Endothelial cell of umbilical vein (primary cell): Measurements from ENCODE around the gene HID1. TPM values are rescaled to one million over a fixed set of nuclear protein-coding genes. Genes with fewer than 3 reads are reported as not detected.

Experiments
- BruUV-seq: library from RNA; stranded (reverse); fragments of 400-500 nt; replicated peaks from 2 replicates; lab custom pipeline; 2021; lab: Mats Ljungman, UMichigan
- CTCF ChIA-PET: fragments of 300-600, 350-600 bp; sonication (Branson Sonifier 250); formaldehyde crosslinking; loops from one replicate; lab custom pipeline; 2021; ENCODE audit warnings: antibody characterized with exemption, inconsistent platforms; lab: Charles Lee
- POLR2A ChIA-PET: fragments of 300-600, 350-600 bp; sonication (Branson Sonifier 250); formaldehyde crosslinking; loops from one replicate; lab custom pipeline; 2021; ENCODE audit warnings: antibody characterized with exemption, inconsistent platforms; lab: Charles Lee
- DNase-seq: peaks from one replicate; pipeline ENCODE4 v3.0.0-alpha.2; 2011; ENCODE audit warnings: low read depth, low spot score
- FAIRE-seq: peaks from 2 replicates; lab custom pipeline; 2011; peaks lifted over from hg19 to GRCh38; lab: Jason Lieb, UNC
- H2AFZ ChIP-seq: 2 replicates; pipeline ENCODE4 v1.6.0; 2012; ENCODE audit warnings: low read depth, low read length, control low read depth, inconsistent platforms
- H3K27ac ChIP-seq: 2 replicates; pipeline ENCODE4 v1.5.1; 2011; ENCODE audit warnings: low read depth, mild to moderate bottlenecking, control low read depth, low read length, moderate library complexity; ENCODE audit not compliant: insufficient read depth
- H3K27me3 ChIP-seq, 2 experiments: 2 replicates each; pipeline versions ENCODE4 v1.6.0 to v1.6.1; 2011; ENCODE audit warnings: low read length in 2 of 2, mixed read lengths in 1 of 2; ENCODE audit not compliant: control insufficient read depth in 2 of 2, insufficient read depth in 2 of 2
- H3K36me3 ChIP-seq, 2 experiments: 2 replicates in 1 of 2; 3 replicates in 1 of 2; pipeline ENCODE4 v1.5.1; 2011; ENCODE audit warnings: low read length in 2 of 2, mild to moderate bottlenecking in 1 of 2, moderate library complexity in 1 of 2; ENCODE audit not compliant: control insufficient read depth in 2 of 2, insufficient read depth in 2 of 2; ENCODE audit errors: extremely low read depth in 1 of 2
- H3K4me1 ChIP-seq: 3 replicates; pipeline ENCODE4 v1.5.1; 2011; ENCODE audit warnings: mild to moderate bottlenecking, low read length; ENCODE audit not compliant: control insufficient read depth, insufficient read depth; ENCODE audit errors: extremely low read depth
- H3K4me2 ChIP-seq: 2 replicates; pipeline ENCODE4 v1.6.1; 2011; ENCODE audit warnings: low read length, control low read depth, mixed read lengths; ENCODE audit not compliant: insufficient read depth
- H3K4me3 ChIP-seq, 3 experiments: fragments of 200-600 bp in 1 of 3; sonication (generic), shearing (Covaris generic) in 1 of 3; replicated peaks in 1 of 3; 2 replicates each; pipeline ENCODE4 v1.5.1; 2011 to 2016; ENCODE audit warnings: control low read depth in 3 of 3, low read length in 3 of 3, mild to moderate bottlenecking in 2 of 3, inconsistent platforms in 1 of 3, low read depth in 1 of 3, moderate library complexity in 1 of 3; ENCODE audit not compliant: insufficient read depth in 1 of 3
- H3K79me2 ChIP-seq: 2 replicates; pipeline ENCODE4 v1.6.0; 2012; ENCODE audit warnings: low read length, inconsistent platforms; ENCODE audit not compliant: control insufficient read depth, insufficient read depth
- H3K9ac ChIP-seq: replicated peaks from 2 replicates; pipeline ENCODE3; 2011; ENCODE audit warnings: low read length, control low read depth; ENCODE audit not compliant: insufficient read depth; ENCODE audit errors: extremely low read depth
- H3K9me1 ChIP-seq: replicated peaks from 3 replicates; pipeline ENCODE4 v1.6.0; 2011; ENCODE audit warnings: mild to moderate bottlenecking, low read length; ENCODE audit not compliant: control insufficient read depth, insufficient read depth; ENCODE audit errors: extremely low read depth
- H3K9me3 ChIP-seq: replicated peaks from 2 replicates; pipeline ENCODE4 v1.5.1; 2012; ENCODE audit warnings: low read length, inconsistent platforms; ENCODE audit not compliant: control insufficient read depth, insufficient read depth
- H4K20me1 ChIP-seq: replicated peaks from 2 replicates; pipeline ENCODE3; 2011; ENCODE audit warnings: mild to moderate bottlenecking, low read length; ENCODE audit not compliant: control insufficient read depth, insufficient read depth; ENCODE audit errors: extremely low read depth
- EZH2 ChIP-seq: IDR thresholded peaks from 2 replicates; pipeline ENCODE4 v1.6.1; 2012; ENCODE audit warnings: borderline replicate concordance, low read depth, mild to moderate bottlenecking, moderate library complexity, low read length, inconsistent platforms; ENCODE audit not compliant: severe bottlenecking
- GATA2 ChIP-seq: IDR thresholded peaks from 2 replicates; pipeline ENCODE4 v1.7.0; 2011; ENCODE audit warnings: low read depth, mild to moderate bottlenecking, moderate library complexity, mixed read lengths, low read length; ENCODE audit not compliant: insufficient read length, insufficient read depth
- JUN ChIP-seq: IDR thresholded peaks from 2 replicates; pipeline ENCODE4 v1.6.1; 2011; ENCODE audit warnings: borderline replicate concordance, low read depth; ENCODE audit not compliant: insufficient read length, insufficient read depth
- POLR2A ChIP-seq: IDR thresholded peaks from 2 replicates; pipeline ENCODE4 v1.6.1; 2012; ENCODE audit warnings: low read depth, mild to moderate bottlenecking, control low read depth, low read length
- POLR2AphosphoS5 ChIP-seq: IDR thresholded peaks from 2 replicates; pipeline ENCODE4 v1.6.1; 2012; ENCODE audit warnings: low read depth, mild to moderate bottlenecking, control low read depth, low read length, moderate library complexity; ENCODE audit not compliant: insufficient read depth
- dilution Hi-C: fragments of 300-500 bp; cut with MboI; formaldehyde crosslinking; loops from one replicate; pipeline ENCODE4 v1.15.0; 2019; ENCODE audit warnings: low sequenced_read_pairs; ENCODE audit not compliant: extremely low pct_ligation_motif_present
- intact Hi-C: fragments of 100-400 bp; cut with micrococcal nuclease; formaldehyde crosslinking; loops from one replicate; pipeline ENCODE4 v1.10.0; 2022
- polyA plus RNA-seq, 4 experiments: library from polyadenylated mRNA; depleted of rRNA in 3 of 4; stranded (reverse) in 3 of 4; unstranded in 1 of 4; fragments of >200 nt; gene quantifications; 2 replicates each; pipeline versions ENCODE4 v1.2.1 to v1.2.3, GENCODE V29; 2011 to 2012; ENCODE audit warnings: missing spikeins in 1 of 4
- total RNA-seq: library from RNA; stranded (reverse); gene quantifications from 2 replicates; pipeline ENCODE4 v1.2.3, GENCODE V29; 2021

Gene HID1
- total and polyA plus RNA-seq, 2 donors (not counting 3 experiments of a cell fraction or from before 2014, with no cell fraction given) = 41.4 to 53.3 TPM

DNA sequence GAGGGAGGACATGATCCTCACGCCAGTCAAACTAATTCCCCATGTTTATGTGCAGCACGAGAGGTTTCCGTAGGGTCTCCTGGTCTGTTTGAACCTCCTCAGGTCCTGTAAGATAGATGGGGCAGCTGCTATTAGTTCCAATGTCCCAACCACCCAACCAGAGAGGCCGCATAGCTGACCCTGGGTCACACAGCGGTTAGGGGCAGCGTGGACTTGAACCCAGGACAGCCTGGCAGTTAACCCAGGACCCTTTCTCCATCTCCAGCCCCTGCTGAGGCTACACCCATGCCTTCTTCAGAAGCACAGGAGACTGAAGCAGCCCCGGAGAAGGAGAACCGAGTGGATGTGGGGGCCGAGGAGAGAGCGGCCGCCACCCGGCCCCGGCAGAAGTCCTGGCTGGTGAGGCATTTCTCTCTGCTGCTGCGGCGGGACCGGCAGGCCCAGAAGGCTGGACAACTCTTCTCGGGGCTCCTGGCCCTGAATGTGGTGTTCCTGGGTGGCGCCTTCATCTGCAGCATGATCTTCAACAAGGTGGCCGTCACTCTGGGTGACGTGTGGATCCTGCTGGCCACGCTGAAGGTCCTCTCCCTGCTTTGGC is 31.3 kb downstream of the HID1 start:
- no peaks in the 10 kb centered on the region for H3K36me3 ChIP-seq

DNA sequence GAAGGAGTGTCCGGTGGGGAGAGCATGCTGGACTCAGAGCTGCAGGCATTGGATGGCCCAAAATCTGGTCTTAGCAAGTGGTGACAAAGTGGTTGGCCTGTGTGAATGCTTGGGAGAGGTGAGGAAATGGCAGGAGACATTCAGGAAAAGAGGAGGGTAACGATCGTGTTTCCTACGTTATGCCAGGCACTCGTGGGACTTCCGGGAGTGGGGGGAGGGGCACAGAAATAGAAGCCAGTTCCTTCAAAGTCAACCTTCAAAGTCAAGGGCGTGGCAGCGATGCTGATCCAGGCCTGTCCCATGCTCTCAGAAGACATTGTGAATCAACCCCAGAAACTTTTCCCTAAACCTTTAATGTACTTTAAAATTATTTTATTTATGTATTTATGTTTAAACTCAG is 33.0 kb downstream of the HID1 start:
- Histone ChIP-seq H2AFZ (no peak overlapping the region), H3K27me3 (peaks cover 30 to 35% of the 10 kb centered on the region in 2 experiments), H3K4me2 (no peak overlapping the region), H3K9me3 (no peaks in the 10 kb centered on the region), H4K20me1 (no peaks in the 10 kb centered on the region), H3K27ac (no peak overlapping the region), H3K9me1 (no peaks in the 10 kb centered on the region), H3K36me3 (no peaks in the 10 kb centered on the region), H3K79me2 (no peaks in the 10 kb centered on the region), H3K4me3 (no peak overlapping the region), H3K4me1 (no peaks in the 10 kb centered on the region), H3K9ac (no peak overlapping the region)
- BruUV-seq = no TSS peak
- TF ChIP-seq EZH2 (no peak), POLR2AphosphoS5 (no peak), POLR2A (no peak)
- ChIA-PET POLR2A (no interaction called here), CTCF (interaction anchor here (1.3 to 1.7 kb wide), 2 partner anchors 15 to 22 kb away, joined by 4 read pairs; partner anchors contain the start of gene OTOP2)
- DNase-seq (no peak), FAIRE-seq (no peak)
- intact Hi-C loops (no loop called here), dilution Hi-C loops (no loop called here)

More for the DNA sequence above, 31.3 kb downstream of the HID1 start:
- BruUV-seq = no TSS peak
- H3K9me1 ChIP-seq = no peaks in the 10 kb centered on the region
- DNase-seq (no peak), FAIRE-seq (no peak)
- no peak overlapping the region for H3K4me3 ChIP-seq
- H3K4me2 ChIP-seq = no peak overlapping the region
- H2AFZ ChIP-seq = no peak overlapping the region
- no peak overlapping the region for H3K9ac ChIP-seq
- TF ChIP-seq JUN (no peak), EZH2 (no peak), POLR2AphosphoS5 (no peak), GATA2 (no peak), POLR2A (no peak)
- no peaks in the 10 kb centered on the region for H4K20me1 ChIP-seq
- H3K79me2 ChIP-seq = no peaks in the 10 kb centered on the region
- dilution Hi-C loops = no loop called here
- H3K27ac ChIP-seq = no peak overlapping the region
- H3K4me1 ChIP-seq = no peaks in the 10 kb centered on the region
- CTCF ChIA-PET = no interaction called here
- POLR2A ChIA-PET = no interaction called here
- intact Hi-C loops = no loop called here
- peaks cover 15 to 23% of the 10 kb centered on the region in 2 experiments for H3K27me3 ChIP-seq
- H3K9me3 ChIP-seq = no peaks in the 10 kb centered on the region
